DMS53 treated with DMSO at 0.1 percent for 48 hours (cell line): Measurements from ENCODE around the gene HPN.

Experiments
- DNase-seq: peaks from one replicate; lab custom pipeline; 2025; ENCODE audit not compliant: unreplicated experiment; lab: John Stamatoyannopoulos, UW

HPN gene

GRCh38 chr19:35080613-35081170, 39.2 kb downstream of the HPN start:
- DNase-seq = no peak

- no peak for DNase-seq
These were observed 39.7 kb downstream of the HPN start for GRCh38 chr19:35081201-35081600.

- no peak for DNase-seq
These were observed 42.4 kb downstream of the HPN start for GRCh38 chr19:35083691-35084508.

GRCh38 chr19:35084509-35084762, 42.9 kb downstream of the HPN start:
- no peak for DNase-seq

GRCh38 chr19:35085947-35086346, 44.4 kb downstream of the HPN start:
- no peak for DNase-seq

- no peak for DNase-seq
These were observed 44.9 kb downstream of the HPN start for GRCh38 chr19:35086455-35086854.

GRCh38 chr19:35087393-35087792, 45.9 kb downstream of the HPN start:
- no peak for DNase-seq

GRCh38 chr19:35088131-35088913, 46.8 kb downstream of the HPN start:
- DNase-seq = no peak

GRCh38 chr19:35089554-35089953, 48.0 kb downstream of the HPN start:
- DNase-seq = no peak

GRCh38 chr19:35090160-35090505, 48.6 kb downstream of the HPN start:
- no peak for DNase-seq

GRCh38 chr19:35090506-35091214, 49.1 kb downstream of the HPN start:
- DNase-seq = peak; percentile 87

- no peak for DNase-seq
These were observed 51.9 kb downstream of the HPN start for GRCh38 chr19:35093430-35093829.

GRCh38 chr19:35093941-35094647, 52.6 kb downstream of the HPN start:
- no peak for DNase-seq

- no peak for DNase-seq
These were observed 53.1 kb downstream of the HPN start for GRCh38 chr19:35094656-35095055.

GRCh38 chr19:35095667-35096368, 54.3 kb downstream of the HPN start:
- DNase-seq = no peak

GRCh38 chr19:35098413-35099049, 57.0 kb downstream of the HPN start:
- DNase-seq = no peak

GRCh38 chr19:35099155-35099896, 57.8 kb downstream of the HPN start:
- DNase-seq = no peak

GRCh38 chr19:35099897-35100275, 58.4 kb downstream of the HPN start:
- DNase-seq = no peak
